ENCODE results near the gene FMN1. TPM values are rescaled to one million over a fixed set of nuclear protein-coding genes. Genes with fewer than 3 reads are reported as not detected.

FMN1 gene
- total and polyA plus RNA-seq, 2 of the 8 experiments (the other 6 are each of a cell fraction or from before 2014, with no cell fraction given), result 0.27 to 3.7 TPM

DNA sequence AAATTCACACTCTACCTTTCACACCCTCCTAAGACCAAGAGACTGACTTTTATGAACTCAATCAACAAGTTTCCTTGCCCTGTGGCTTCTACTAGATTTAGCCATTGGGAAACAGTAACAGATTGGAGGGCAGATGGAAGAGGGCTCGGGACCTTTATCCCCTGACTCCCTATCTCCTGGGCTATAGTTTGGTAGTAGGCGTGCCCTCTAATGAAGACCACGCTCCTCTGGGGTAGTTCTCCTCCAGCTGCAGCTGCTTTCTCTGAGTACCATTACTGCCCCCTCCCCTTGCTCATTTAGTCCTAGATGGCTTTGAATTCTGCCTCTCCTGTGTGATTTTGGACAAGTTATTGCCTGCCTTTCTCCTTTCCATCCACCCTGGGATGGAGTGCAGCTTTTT is 33.3 kb downstream of the FMN1 start (continued):
- TF ChIP-seq NRF1 (IDR thresholded peaks at IDR 0.05; ENCODE audit: low read depth, low read length), result no peak
- TF ChIP-seq MAX (IDR thresholded peaks at IDR 0.05), result no peak
- no peak for TF ChIP-seq SP2 (IDR thresholded peaks at IDR 0.05; ENCODE audit: low read length)
